HT-29 (cell line): ENCODE results near the gene PDLIM1. TPM values are rescaled to one million over a fixed set of nuclear protein-coding genes. Genes with fewer than 3 reads are reported as not detected.

Experiments
- DNase-seq: peaks from one replicate; pipeline ENCODE4 v3.0.0-alpha.2; 2015; ENCODE audit warnings: low spot score
- total RNA-seq: library from RNA; depleted of rRNA; stranded (reverse); fragments of >200 nt; shearing (Covaris generic); gene quantifications from 2 replicates; pipeline ENCODE4 v1.2.3, GENCODE V29; 2014

PDLIM1 gene
- total RNA-seq, 1 experiment from 2014 or later = 25.3 TPM

DNA sequence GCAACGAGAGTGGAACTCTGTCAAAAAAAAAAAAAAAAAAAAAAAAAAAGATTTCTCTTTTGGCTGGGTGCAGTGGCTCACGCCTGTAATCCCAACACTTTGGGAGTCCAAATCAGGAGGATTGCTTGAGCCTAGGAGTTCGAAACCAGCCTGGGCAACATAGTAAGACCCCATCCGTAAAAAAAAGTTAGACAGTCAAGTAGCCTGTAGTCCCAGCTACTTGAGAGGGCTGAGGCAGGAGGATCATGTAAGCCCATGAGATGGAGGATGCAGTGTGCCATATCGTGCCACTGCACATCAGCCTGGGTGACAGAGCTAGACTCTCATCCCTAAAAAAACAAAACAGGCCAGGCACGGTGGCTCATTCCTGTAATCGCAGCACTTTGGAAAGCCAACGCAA is 25.2 kb downstream of the PDLIM1 start:
- DNase-seq = no peak

DNA sequence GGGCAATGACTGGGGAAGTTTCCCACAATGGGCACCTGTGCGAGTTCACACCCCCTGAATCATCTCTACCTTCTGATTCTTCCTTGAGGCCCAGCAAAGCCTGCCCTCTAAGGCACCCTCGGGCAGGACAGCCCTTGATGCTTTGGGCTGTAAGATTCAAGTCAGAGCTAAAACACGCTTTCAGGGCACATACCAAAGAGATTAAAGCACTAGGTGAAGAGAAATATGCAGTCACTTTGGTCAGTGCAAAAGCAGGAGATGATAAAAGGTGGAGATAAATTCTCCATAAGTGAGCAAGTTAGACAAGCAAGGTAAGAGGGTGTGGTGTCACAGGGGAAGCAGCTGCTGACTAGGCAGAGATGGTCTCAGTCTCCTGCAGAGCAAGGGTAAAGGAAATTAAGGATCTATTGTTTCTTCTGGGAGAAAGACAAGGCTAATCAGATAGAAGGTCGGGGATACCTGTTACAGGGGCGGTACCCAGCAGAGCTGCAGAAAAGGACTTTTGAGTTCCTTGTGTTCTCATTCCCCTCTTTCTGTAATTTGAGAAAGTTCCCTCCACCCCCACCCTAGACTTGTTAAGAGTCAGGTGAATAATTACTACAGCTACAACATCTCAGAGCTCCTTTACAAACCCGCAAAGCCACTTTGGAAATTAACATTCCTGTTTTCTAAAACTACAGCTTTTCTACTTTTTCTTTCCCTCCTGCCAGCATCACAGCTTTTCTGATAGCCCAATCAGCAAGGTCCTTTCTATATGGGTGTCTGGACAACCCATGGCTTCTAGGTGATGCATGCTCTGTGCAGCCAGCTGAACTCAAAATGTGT is 26.4 kb downstream of the PDLIM1 start:
- peak; percentile 26 for DNase-seq

DNA sequence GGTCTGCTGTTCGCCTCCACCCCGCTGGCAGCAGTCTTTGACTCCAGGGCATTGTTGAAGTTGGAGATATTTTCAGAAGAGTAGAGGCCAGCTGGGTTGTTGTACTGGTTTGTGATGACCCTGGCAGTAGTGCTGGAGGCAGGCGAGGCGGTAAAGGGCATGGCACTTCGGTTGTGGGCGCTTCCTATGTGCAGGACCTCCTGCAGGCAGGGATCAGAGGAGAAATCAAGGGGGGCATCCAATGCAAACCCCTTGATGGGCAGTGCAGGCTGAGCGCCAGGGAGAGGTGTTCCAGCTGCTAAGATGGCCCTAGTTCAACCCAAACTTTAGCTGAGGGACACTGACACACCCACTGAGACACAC is 27.0 kb downstream of the PDLIM1 start:
- no peak for DNase-seq

DNA sequence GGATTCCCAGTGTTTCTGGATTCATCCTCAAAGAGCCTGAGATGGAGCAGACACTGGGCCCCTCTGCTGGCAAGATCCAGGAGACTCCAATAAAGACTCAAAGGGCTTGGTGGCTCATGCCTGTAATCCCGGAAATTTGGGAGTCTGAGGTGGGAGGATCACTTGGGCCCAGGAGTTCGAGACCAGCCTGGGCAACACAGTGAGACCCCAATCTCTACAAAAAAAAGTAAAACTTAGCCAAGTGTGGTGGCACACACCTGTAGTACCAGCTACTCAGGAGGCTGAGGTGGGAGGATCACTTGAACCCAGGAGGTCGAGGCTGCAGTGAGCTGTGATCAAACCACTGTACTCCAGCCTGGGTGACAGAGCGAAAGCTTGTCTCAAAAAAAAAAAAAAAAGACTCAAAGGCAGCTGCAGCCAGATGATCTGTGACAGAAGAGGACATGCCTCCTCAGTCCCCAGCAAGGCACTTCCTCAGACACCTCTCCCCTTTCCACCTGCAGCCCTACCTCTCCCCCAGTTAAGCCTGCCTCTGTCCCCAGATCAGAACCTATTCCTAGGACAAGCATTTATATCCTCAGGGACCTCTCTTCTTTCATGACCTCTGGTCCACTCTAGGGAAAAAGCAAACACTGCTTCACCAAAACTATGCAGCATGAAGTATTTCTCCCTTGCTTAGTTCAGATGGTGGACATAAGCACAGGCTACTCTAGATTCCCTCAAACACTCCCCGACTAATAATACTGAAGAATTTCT is 27.9 kb downstream of the PDLIM1 start:
- no peak for DNase-seq

DNA sequence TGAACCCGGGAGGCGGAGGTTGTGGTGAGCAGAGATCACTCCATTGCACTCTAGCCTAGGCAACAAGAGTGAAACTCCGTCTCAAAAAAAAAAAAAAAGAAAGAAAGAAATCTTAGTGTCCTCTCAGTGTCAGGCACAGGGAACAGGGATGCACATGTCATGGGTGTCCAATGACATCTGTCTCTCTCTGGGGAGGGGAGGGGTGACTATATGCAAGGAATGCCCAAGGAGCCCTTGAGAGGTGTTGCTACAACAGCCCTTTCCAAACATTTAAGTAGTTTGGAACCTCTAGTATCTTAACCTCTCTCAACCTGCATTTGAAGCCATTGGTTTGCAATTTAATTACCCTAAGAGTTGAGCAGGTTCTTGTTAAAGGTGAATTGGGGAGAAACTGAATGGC is 28.9 kb downstream of the PDLIM1 start:
- DNase-seq = no peak

DNA sequence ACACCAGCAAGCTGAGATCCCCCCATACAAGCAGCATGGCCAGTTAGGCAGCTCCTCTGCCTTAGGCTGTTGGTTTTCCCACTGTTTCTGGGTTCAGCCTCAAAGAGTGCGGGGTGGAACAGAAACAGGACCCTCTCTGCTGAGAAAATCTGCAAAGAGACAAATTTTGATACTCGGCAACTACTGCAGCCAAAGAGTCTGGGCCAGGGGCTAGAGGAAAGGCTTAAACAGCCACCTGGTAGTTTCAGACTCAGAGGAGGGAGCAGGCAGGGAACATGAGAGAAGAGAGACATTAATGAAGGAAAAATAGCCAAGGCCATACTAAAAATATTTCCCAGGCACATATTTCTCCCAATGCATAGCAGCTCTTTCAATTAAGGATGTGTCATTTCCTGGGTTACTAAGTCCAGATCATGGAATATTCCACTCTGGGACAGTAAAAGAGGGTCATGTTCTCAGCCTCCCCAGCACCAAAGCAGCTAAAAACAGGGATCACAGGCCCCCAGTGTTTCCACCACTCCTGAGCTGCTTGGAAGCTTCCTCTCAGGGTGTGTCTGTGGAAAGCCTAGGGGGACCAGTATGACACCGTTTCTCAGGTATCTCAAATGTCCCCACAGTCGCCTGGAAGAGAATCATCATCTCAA is 29.8 kb downstream of the PDLIM1 start:
- DNase-seq = no peak

DNA sequence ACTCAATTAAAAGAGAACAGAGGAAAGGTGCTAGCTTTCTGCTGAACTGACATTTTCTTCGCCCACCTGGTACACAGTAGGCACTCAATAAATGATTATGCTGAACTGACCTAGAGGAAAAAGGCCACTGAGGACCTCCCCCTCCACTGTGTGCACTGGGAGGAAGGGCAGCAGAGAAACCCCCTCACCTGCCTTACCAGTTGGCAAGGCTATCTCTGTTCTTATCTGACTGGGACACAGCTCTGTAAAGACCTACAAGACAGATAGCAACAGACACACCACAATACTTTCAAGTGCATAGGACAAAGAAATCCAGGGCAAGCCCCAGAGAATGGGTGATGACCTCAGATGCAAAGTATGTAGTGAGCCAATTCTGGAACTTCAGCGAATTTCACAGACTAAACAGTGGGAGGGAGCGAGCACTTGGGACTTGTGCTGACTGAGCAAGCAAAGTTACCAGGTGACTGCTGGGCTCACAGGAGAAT is 30.4 kb downstream of the PDLIM1 start:
- DNase-seq = no peak

DNA sequence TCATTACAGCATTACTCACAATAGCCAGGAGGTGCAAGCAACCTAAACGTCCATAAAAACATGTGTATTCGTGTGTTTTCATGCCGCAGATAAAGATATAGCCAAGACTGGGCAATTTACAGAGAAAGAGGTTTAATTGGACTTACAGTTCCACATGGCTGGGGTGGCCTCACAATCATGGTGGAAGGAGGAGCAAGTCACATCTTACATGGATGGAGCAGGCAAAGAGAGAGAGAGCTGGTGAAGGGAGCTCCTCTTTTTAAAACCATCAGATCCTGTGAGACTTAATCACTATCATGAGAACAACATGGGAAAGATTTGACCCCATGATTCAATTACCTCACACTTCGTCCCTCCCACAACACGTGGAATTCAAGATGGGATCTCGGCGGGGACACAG is 33.0 kb downstream of the PDLIM1 start:
- no peak for DNase-seq

DNA sequence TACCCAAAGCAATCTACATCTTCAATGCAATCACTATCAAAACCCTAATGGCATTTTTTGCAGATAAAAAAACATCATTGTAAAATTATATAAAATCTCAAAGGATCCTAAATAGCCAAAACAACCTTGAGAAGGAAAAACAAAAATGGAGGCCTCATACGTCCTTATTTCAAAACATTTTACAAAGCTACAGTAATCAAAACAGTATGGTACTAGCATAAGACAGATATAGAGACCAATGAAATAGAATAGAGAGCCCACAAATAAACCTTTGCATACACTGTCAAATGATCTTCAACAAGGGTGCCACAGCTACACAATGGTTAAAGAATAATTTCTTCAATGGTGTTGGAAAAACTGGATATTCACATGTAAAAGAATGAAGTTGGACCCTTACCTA is 34.5 kb downstream of the PDLIM1 start:
- no peak for DNase-seq

DNA sequence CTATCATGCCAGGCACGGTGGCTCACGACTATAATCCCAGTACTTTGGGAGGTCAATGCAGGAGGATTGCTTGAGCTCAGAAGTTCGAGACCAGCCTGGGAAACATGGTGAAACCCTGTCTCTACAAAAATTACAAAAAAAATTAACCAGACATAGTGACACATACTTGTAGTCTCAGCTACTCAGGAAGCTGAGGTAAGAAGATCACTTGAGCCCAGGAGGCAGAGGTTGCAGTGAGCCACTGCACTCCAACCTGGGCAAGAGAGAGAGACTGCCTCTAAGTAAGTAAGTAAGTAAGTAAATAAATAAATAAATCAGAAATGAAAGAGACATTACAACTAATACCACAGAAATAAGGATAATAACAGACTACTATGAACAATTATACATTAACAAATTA is 36.2 kb downstream of the PDLIM1 start:
- DNase-seq = no peak

DNA sequence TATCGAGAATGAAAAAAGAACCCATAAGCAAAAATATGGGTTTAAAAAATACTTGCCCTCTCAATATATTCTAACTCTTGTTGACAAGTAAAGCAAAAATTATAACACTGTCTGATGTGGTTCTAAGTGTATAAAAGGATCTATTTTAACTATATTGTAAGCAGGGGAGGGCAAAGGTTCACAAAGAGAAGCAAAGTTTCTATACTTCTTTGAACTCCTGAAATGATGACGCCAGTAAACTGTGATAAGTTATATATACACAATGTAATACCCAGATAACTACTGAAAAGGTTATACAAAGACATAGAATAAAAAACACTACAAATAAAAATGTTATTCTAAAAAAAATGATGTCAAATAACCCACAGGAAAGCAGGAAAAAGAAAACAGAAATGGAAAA is 37.1 kb downstream of the PDLIM1 start:
- DNase-seq = no peak

DNA sequence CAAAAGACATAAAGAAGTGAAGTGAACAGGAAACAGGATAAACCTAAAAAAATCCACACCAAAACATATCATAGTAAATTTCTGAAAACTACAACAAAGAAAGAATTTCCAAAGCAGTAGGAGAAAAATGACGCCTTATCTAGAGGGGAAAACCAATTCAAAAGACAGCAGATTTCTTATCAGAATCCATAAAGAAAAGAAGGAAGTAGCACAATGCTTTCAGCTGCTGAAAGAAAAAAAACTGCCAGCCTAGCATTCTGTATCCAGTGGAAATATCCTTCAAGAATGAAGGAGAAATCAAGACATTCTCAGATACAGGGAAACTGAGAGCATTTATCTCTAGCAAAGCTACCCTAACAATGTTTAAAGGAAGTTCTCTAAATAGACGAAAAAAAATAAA is 37.8 kb downstream of the PDLIM1 start:
- no peak for DNase-seq

DNA sequence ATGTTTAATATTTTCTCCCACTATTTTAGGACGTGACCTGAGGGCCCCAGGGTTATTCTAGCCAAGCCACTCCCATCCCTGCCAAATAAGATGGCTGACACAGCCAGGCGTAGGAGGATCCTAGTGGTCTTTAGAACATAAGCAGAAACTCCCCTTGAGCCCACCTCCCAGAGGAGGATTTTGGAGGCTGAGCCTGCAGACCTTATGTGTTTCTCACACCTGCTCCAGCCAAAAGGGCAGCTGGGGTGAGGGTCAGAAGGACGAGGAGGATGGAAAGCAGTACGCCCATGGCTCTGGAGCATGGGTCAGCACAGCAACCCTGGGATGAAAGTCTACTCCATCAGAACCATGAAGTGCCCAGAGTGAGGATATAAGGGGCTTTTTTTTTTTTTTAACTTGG is 39.9 kb downstream of the PDLIM1 start:
- no peak for DNase-seq

DNA sequence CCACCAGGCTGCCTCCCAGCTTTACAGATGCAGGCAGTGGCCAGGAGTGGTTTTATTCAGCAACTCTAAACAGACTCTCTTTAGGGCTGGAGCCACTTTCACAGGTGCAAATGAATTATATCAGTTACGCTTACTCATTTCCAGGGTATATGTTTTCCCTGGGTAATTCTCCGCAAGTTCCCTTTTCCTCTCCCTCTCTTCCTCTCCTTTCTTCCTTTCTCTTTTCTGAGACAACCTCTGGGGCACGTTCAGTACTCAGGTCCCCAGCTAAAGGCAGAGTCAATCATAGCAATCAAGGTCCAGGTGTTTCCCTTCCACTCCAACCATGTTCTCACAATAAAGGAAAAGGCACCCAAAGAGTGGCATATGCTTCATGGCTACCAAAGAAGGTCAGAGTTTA is 41.3 kb downstream of the PDLIM1 start:
- DNase-seq = no peak

DNA sequence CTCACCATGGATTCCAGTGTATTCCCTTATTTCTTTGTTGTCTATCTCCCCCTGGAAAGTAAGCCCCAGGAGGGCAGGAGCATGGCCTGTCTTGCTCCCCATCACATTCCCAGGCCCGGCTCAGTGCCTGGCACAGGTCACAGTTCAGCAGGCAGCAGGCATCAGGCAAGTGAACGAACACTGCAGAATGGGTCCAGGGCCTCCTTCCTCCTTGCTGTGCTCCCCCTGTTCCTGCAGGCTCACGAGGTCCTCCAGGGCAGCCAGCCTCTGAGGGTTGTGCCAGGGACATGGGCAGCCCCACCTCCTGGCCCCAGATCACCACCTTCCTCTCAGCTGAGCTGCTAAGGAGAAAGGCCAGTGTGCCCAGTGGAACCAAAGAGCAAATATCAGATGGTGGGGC is 41.8 kb downstream of the PDLIM1 start:
- DNase-seq = no peak

DNA sequence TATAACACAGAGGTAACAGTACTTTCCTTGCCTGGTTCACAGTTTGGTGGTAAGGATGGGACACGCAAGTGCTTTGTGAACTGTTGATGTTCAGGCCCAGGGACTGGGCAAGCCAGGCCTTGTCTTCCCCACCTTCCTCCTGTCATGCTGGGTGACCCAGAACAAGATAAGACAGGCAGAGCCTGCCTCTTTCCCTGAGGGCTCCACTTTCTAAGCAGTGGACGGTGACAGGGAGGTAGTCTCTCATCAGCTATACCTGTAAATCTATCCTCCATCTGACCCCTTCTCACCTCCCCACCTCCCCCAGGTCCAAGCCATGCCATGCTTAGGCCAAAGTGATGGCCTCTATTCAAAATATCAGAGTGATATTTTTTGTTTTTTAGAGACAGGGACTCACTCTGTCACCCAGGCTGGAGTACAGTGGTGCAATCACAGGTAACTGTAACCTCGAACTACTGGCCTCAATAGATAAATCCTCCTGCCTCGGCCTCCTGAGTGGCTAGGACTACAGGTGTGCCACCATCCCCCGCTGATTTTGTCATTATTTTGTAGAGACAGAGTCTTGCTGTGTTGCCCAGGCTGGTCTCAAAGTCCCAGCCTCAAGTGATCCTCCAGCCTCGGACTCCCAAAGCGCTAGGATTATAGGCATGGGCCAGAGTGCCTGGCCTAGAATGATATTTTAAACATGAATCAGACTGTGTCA is 42.8 kb downstream of the PDLIM1 start:
- no peak for DNase-seq

DNA sequence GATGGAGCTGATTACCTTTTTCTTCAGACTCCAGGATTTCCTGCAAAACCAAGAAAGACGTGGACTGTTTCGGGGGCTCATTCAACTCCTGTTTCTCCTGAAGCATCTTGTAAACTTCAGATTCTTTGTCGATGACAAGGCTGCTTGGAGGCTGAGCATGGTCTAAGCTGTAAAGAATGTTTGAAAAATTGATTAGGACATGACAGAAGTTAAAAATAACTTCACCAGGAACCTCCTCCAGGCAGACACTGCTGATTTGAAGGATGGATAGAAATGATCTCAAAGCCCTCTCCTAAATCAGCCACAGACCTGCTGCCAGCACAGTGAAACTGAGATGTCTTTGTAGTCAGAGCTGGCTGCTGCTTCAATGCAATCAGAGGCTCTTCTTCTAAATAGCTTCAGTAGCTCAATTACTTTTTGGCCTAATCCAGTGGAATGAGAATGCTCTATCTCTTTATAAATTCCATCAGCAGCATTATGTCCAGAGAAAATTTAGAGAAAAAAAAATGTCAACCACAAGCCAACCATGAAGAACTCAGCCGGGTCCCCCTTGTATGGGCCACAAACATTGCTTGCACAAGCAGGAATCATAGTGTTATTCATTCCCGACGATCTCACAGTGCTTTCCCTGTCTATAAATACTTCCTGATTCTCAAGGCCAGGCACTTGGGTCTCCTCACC is 43.5 kb downstream of the PDLIM1 start:
- DNase-seq = no peak

DNA sequence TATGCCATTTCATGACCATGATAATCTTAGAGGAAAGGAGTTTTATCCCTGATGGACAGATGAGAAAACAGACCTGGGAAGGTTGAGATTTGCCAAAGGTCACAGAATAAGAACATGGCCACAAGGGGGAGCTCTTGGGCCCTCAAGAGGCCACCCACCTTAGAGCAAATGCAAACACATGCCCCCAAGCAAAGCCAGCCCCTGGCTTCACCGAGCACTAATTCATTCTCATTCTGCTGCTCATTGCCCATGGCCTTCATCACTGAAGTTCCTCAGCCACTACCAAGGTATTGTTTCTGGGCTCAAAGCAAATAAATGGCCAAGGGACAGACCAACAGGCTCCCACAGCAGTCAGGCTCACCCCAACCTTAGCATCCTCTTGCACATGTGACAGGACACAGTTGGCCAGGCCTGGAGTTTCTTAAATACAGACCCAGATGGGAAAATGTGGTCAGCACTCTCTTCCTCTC is 44.2 kb downstream of the PDLIM1 start:
- peak; percentile 90 for DNase-seq

DNA sequence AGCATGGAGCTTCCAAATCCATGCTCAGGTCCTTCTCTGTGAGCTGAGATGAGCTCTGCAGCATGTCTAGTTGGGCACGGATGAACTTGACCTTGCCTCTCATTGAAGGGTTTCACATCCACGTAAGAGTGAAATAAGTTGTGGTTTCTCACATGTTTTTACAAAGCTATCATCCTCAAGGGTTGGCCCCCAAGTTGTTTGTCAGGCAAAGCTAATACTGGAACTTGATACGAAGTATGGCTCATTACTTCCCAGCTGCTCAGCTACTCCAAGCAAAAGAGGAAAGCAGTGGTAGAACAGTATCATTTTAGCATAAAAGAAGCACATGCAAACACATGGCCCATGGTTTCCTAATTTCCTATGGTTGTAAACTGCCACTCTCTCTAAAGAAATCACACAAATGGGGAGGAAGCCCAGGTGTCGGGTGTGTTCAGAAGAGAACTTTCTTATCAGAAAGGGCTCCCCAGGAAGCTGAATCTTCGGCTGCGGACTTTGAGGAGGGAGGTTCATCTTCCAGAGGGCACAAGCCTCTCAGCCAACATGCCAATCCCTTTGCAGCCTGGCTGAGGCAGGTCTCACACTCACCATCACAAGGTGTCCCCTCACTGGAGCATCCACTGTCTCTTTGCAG is 45.3 kb downstream of the PDLIM1 start:
- DNase-seq = no peak

DNA sequence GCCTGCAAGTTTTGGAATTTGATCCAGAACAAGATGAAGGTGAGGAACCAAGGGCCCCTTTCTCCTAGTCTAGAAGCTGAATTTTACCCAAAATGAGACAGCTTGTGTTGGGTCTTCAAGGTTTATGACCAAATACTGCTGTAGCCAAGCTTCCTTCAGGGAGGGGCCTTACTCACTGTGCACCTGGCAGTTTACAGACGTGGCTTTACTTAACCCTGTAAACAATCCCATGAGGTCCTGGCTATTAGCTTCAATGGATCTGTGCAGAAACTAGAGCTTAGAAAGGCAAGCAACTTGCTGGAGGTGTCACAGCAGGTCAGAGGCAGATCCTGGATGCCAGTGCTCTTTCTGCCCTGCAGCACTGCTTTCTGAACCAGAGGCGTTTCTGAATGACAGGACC is 46.7 kb downstream of the PDLIM1 start:
- no peak for DNase-seq

DNA sequence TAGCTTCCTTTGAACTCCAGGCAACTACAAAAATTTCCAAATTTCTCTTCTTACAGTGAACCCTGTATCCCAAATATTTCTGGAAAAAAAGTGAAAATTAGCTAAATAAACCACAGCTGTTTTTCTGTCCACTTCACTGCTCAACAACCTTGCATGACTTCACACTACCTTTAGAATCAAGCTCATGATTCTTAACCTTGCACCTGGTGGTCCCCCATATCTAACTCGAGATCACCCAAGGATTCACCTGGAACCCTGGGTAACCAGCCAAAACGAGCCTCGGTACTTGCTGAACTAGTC is 47.5 kb downstream of the PDLIM1 start:
- no peak for DNase-seq
